BJ (cell line): ENCODE results near the gene SLCO4A1. TPM values are rescaled to one million over a fixed set of nuclear protein-coding genes. Genes with fewer than 3 reads are reported as not detected.

Experiments used
- CTCF ChIA-PET: fragments of 350-600 bp; formaldehyde crosslinking; extraction: SDS; loops from one replicate; lab custom pipeline; 2021; ENCODE audit warnings: antibody characterized with exemption, inconsistent platforms; lab: Yijun Ruan, JAX
- POLR2A ChIA-PET: fragments of 300-600 bp; sonication (Branson Sonifier 250); formaldehyde crosslinking; extraction: SDS; loops from one replicate; lab custom pipeline; 2021; ENCODE audit warnings: antibody characterized with exemption; lab: Charles Lee
- DNase-seq: peaks from one replicate; pipeline ENCODE4 v3.0.0-alpha.2; 2011; ENCODE audit warnings: low read depth
- H3K27me3 ChIP-seq: 2 replicates; pipeline ENCODE4 v1.6.0; 2011; ENCODE audit warnings: low read length; ENCODE audit not compliant: control insufficient read depth, insufficient read depth
- H3K36me3 ChIP-seq: 2 replicates; pipeline ENCODE4 v1.5.1; 2011; ENCODE audit warnings: low read length; ENCODE audit not compliant: control insufficient read depth, insufficient read depth
- H3K4me3 ChIP-seq: 2 replicates; pipeline ENCODE4 v1.5.1; 2011; ENCODE audit warnings: low read depth, mild to moderate bottlenecking, control low read depth, low read length
- CTCF ChIP-seq: IDR thresholded peaks from 2 replicates; pipeline ENCODE4 v1.5.1; 2011; ENCODE audit warnings: low read depth, mild to moderate bottlenecking, control low read depth, inconsistent platforms, low read length, moderate library complexity; ENCODE audit not compliant: insufficient read depth
- polyA plus RNA-seq: library from polyadenylated mRNA; depleted of rRNA; stranded (reverse); fragments of >200 nt; gene quantifications from 2 replicates; pipeline ENCODE4 v1.2.3, GENCODE V29; 2011

The SLCO4A1 gene
- polyA plus RNA-seq, 1 experiment: 0.15 TPM

DNA sequence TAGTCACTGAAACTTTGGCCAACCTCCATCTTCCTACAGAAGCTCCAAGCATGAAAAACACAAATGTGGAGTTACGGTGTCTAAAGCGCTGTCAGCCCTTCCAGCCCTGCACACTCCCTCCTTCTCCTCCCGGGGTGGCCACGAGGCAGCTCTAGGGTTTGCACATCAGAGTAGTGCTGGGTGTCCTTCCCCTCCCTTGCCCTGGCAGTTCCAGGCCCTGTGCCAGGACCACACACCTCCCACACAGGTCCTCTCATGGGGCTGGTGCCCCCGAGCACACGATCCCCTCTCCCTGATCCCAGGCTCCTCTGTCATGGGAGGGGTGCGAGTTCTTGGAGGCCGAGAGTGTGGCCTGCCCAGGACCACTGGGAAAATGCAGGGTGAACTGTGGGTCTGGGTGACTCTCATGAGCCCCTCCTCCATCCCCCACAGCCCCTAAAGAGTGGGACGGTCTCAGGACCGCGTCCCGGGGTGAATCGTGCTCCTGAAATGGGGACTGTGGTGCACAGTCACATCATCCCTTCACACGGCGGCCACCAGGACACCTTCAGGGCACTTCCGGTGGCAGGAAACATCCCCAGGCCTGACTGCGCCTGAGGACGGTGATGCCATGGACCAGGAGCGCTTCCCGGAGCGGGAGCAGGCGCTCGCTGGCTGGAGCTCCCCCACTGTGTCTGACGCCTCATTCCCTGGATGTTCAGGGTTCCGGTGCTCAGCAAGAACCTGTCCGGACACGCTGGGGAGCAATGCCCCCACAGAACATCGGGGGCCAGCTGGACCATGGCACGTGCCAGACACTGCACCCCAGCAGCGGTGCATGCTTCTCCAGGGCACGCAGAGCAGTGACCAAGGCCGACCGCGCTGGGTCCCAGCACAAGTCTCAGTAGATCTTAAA is 42.8 kb upstream of the SLCO4A1 start:
- H3K27me3 ChIP-seq: peaks cover 5% of the 10 kb centered on the region; the same call in 1 of the 2 replicates
- POLR2A ChIA-PET: no interaction called here
- no peaks in the 10 kb centered on the region for H3K36me3 ChIP-seq
- no peak for DNase-seq
- H3K4me3 ChIP-seq: no peak overlapping the region
- CTCF ChIA-PET: interaction anchor here (1.7 kb wide), 1 partner anchor 17 kb away, joined by 4 read pairs; no protein-coding TSS in a partner anchor
- TF ChIP-seq CTCF: no peak

- Histone ChIP-seq H3K27me3 (peaks cover 5% of the 10 kb centered on the region; the same call in 1 of the 2 replicates), H3K4me3 (no peak overlapping the region), H3K36me3 (no peaks in the 10 kb centered on the region)
- no peak for TF ChIP-seq CTCF
- ChIA-PET CTCF (interaction anchor here (1.4 kb wide), 1 partner anchor 15 kb away, joined by 4 read pairs; no protein-coding TSS in a partner anchor), POLR2A (no interaction called here)
- no peak for DNase-seq
Observed at GRCh38 chr20:62601172-62601571, 41.1 kb upstream of the SLCO4A1 start.

DNA sequence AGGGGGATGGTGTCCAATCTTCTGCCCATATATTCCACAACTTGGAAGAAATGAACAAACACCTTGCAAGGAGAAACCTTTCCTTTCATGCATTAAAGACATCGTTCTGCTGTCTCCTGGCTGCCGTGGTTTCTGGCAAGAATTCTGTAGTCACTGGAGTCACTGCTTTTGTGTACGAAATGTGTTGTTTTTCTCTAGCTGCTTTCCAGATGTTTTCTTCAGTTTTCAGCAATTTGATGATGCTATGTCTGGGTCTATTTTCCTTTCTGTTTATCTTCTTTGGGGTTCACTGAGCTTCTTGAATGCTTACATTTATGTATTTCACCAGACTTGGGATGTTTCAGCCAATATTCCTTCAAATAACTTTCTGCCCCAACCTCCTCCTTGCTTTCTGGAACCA is 40.6 kb upstream of the SLCO4A1 start:
- no peak for DNase-seq
- Histone ChIP-seq H3K36me3 (no peaks in the 10 kb centered on the region), H3K27me3 (peaks cover 5% of the 10 kb centered on the region; the same call in 1 of the 2 replicates), H3K4me3 (no peak overlapping the region)
- no peak for TF ChIP-seq CTCF
- CTCF ChIA-PET: interaction anchor here (1.4 kb wide), 1 partner anchor 15 kb away, joined by 4 read pairs; no protein-coding TSS in a partner anchor
- POLR2A ChIA-PET: no interaction called here

DNA sequence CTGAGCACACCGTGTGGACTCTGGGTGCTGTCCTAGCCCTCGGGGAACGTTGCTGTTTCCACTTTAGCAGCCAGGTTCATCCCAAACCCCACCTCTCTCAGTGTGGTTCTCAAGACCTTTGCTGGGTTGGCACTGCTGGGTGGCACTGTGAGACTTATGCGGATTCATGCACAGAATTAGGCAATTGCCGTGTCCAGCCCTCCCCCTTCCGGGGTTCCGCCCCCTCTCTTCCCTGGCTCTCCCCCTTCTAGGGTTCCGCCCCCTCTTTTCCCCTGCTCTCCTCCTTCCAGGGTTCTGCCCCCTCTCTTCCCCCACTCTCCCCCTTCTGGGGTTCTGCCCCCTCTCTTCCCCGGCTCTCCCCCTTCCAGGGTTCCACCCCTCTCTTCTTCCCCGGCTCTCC is 39.8 kb upstream of the SLCO4A1 start:
- CTCF ChIA-PET: no interaction called here
- H3K27me3 ChIP-seq: peaks cover 2% of the 10 kb centered on the region; the same call in 1 of the 2 replicates
- TF ChIP-seq CTCF: no peak
- no peak overlapping the region for H3K4me3 ChIP-seq
- H3K36me3 ChIP-seq: no peaks in the 10 kb centered on the region
- no peak for DNase-seq
- POLR2A ChIA-PET: no interaction called here
